ENCODE measurements around the gene HDAC9.
A peak's percentile ranks its signal among the peaks of the same experiment; 100 is the strongest.

HDAC9 gene

GRCh38 chr7:18740579-18740988, 245.0 kb downstream of the HDAC9 start:
- peak; percentile 48 for DNase-seq

- no peak for DNase-seq
Measured at GRCh38 chr7:18753972-18754610, 258.5 kb downstream of the HDAC9 start.

- no peak for DNase-seq
Measured at GRCh38 chr7:18754766-18755165, 259.2 kb downstream of the HDAC9 start.

- DNase-seq = no peak
Measured at GRCh38 chr7:18755793-18756192, 260.2 kb downstream of the HDAC9 start.

- DNase-seq = no peak
Measured at GRCh38 chr7:18756378-18757050, 261.0 kb downstream of the HDAC9 start.

- no peak for DNase-seq
Measured at GRCh38 chr7:18760046-18760445, 264.5 kb downstream of the HDAC9 start.

GRCh38 chr7:18760631-18761445, 265.3 kb downstream of the HDAC9 start:
- no peak for DNase-seq

- DNase-seq = no peak
Measured at GRCh38 chr7:18762189-18762588, 266.6 kb downstream of the HDAC9 start.

GRCh38 chr7:18768256-18768655, 272.7 kb downstream of the HDAC9 start:
- DNase-seq = no peak

GRCh38 chr7:18770154-18770811, 274.7 kb downstream of the HDAC9 start:
- no peak for DNase-seq

- no peak for DNase-seq
Measured at GRCh38 chr7:18770822-18771221, 275.3 kb downstream of the HDAC9 start.

GRCh38 chr7:18771834-18772566, 276.5 kb downstream of the HDAC9 start:
- DNase-seq = no peak

GRCh38 chr7:18772567-18772965, 277.0 kb downstream of the HDAC9 start:
- DNase-seq = no peak

- DNase-seq = no peak
Measured at GRCh38 chr7:18777314-18777713, 281.8 kb downstream of the HDAC9 start.

GRCh38 chr7:18778594-18778993, 283.0 kb downstream of the HDAC9 start:
- no peak for DNase-seq

- DNase-seq = no peak
Measured at GRCh38 chr7:18780266-18780665, 284.7 kb downstream of the HDAC9 start.

- DNase-seq = no peak
Measured at GRCh38 chr7:18780938-18781337, 285.4 kb downstream of the HDAC9 start.

- DNase-seq = no peak
Measured at GRCh38 chr7:18786196-18786727, 290.7 kb downstream of the HDAC9 start.

- no peak for DNase-seq
Measured at GRCh38 chr7:18786796-18787195, 291.2 kb downstream of the HDAC9 start.

GRCh38 chr7:18788026-18788425, 292.5 kb downstream of the HDAC9 start:
- no peak for DNase-seq

GRCh38 chr7:18792871-18793595, 297.5 kb downstream of the HDAC9 start:
- DNase-seq = no peak

GRCh38 chr7:18796216-18796615, 300.7 kb downstream of the HDAC9 start:
- no peak for DNase-seq

Data from activated CD4-positive, alpha-beta T cell treated with anti-CD3 and anti-CD28 coated beads, Interleukin-2, amount 50 U/mL, for 16 hours (primary cell).